ENCODE data around the gene AUTS2.

The AUTS2 gene

GRCh38 chr7:69896121-69896520 lies 297.8 kb downstream of the AUTS2 start:
- DNase-seq (ENCODE audit: extremely low spot score, insufficient read length, low read depth) = no peak
- FAIRE-seq = no peak

- FAIRE-seq (peak; percentile 77), DNase-seq (ENCODE audit: extremely low spot score, insufficient read length, low read depth) (no peak)
Observed at GRCh38 chr7:69898189-69898588, 299.9 kb downstream of the AUTS2 start.

GRCh38 chr7:69903410-69903809 lies 305.1 kb downstream of the AUTS2 start:
- DNase-seq (ENCODE audit: extremely low spot score, insufficient read length, low read depth) (no peak), FAIRE-seq (no peak)

- DNase-seq (ENCODE audit: extremely low spot score, insufficient read length, low read depth) = peak; percentile 11
- peak; percentile 84 for FAIRE-seq
Observed at GRCh38 chr7:69906283-69906995, 308.2 kb downstream of the AUTS2 start.

- FAIRE-seq (no peak), DNase-seq (ENCODE audit: extremely low spot score, insufficient read length, low read depth) (no peak)
Observed at GRCh38 chr7:69907720-69908119, 309.4 kb downstream of the AUTS2 start.

- DNase-seq (ENCODE audit: extremely low spot score, insufficient read length, low read depth) (no peak), FAIRE-seq (no peak)
Observed at GRCh38 chr7:69908454-69908853, 310.2 kb downstream of the AUTS2 start.

GRCh38 chr7:69910150-69910549 lies 311.9 kb downstream of the AUTS2 start:
- DNase-seq (ENCODE audit: extremely low spot score, insufficient read length, low read depth) (no peak), FAIRE-seq (no peak)

GRCh38 chr7:69911337-69911736 lies 313.1 kb downstream of the AUTS2 start:
- FAIRE-seq = no peak
- DNase-seq (ENCODE audit: extremely low spot score, insufficient read length, low read depth) = no peak

- FAIRE-seq (no peak), DNase-seq (ENCODE audit: extremely low spot score, insufficient read length, low read depth) (no peak)
Observed at GRCh38 chr7:69912141-69912540, 313.9 kb downstream of the AUTS2 start.

- FAIRE-seq = no peak
Observed at GRCh38 chr7:69912846-69913245, 314.6 kb downstream of the AUTS2 start.

GRCh38 chr7:69919426-69920111 lies 321.3 kb downstream of the AUTS2 start:
- no peak for FAIRE-seq
- no peak for DNase-seq (ENCODE audit: extremely low spot score, insufficient read length, low read depth)

More at GRCh38 chr7:69912846-69913245, 314.6 kb downstream of the AUTS2 start:
- DNase-seq (ENCODE audit: extremely low spot score, insufficient read length, low read depth) = no peak

GRCh38 chr7:69920797-69921196 lies 322.5 kb downstream of the AUTS2 start:
- DNase-seq (ENCODE audit: extremely low spot score, insufficient read length, low read depth) (no peak), FAIRE-seq (no peak)

GRCh38 chr7:69922026-69922803 lies 323.9 kb downstream of the AUTS2 start:
- peak; percentile 18 for FAIRE-seq
- no peak for DNase-seq (ENCODE audit: extremely low spot score, insufficient read length, low read depth)

GRCh38 chr7:69927461-69927860 lies 329.2 kb downstream of the AUTS2 start:
- DNase-seq (ENCODE audit: extremely low spot score, insufficient read length, low read depth) = no peak
- no peak for FAIRE-seq

GRCh38 chr7:69928621-69929020 lies 330.3 kb downstream of the AUTS2 start:
- DNase-seq (ENCODE audit: extremely low spot score, insufficient read length, low read depth) = no peak
- no peak for FAIRE-seq

GRCh38 chr7:69929622-69930021 lies 331.3 kb downstream of the AUTS2 start:
- DNase-seq (ENCODE audit: extremely low spot score, insufficient read length, low read depth) (no peak), FAIRE-seq (no peak)

- FAIRE-seq = peak; percentile 39
Observed at GRCh38 chr7:69932034-69932628, 333.9 kb downstream of the AUTS2 start.

GRCh38 chr7:69934144-69934903 lies 336.0 kb downstream of the AUTS2 start:
- DNase-seq (ENCODE audit: extremely low spot score, insufficient read length, low read depth) = no peak
- no peak for FAIRE-seq

More at GRCh38 chr7:69932034-69932628, 333.9 kb downstream of the AUTS2 start:
- DNase-seq (ENCODE audit: extremely low spot score, insufficient read length, low read depth) = no peak

- FAIRE-seq = no peak
Observed at GRCh38 chr7:69935107-69935506, 336.8 kb downstream of the AUTS2 start.

GRCh38 chr7:69937097-69937496 lies 338.8 kb downstream of the AUTS2 start:
- no peak for DNase-seq (ENCODE audit: extremely low spot score, insufficient read length, low read depth)
- no peak for FAIRE-seq

More at GRCh38 chr7:69935107-69935506, 336.8 kb downstream of the AUTS2 start:
- no peak for DNase-seq (ENCODE audit: extremely low spot score, insufficient read length, low read depth)
